Stimulated activated CD8-positive, alpha-beta memory T cell treated with anti-CD3 and anti-CD28 coated beads, Interleukin-2, amount 100 ng/mL, for 1 hour (primary cell): Measurements from ENCODE around the gene ABCC1.
"Not testable (repeated sequence)": the region's sequence is repeated elsewhere in the genome, so short reads cannot be mapped to it uniquely, and the experiment has no call there.

Source experiments
- DNase-seq, 2 donors: peaks; one replicate each; pipeline ENCODE4 v3.0.0-alpha.2; 2020; ENCODE audit warnings: low read depth in 2 of 2

ABCC1 gene

GRCh38 chr16:15949210-15950160, at the start of gene ABCC1:
ABCC1 (plus strand) TSS chr16:15949616; CDS start chr16:15949752, 136 bp downstream.
- peak; percentile 27 to 40 for DNase-seq

GRCh38 chr16:15900357-15900756, 49.1 kb upstream of the ABCC1 start:
- no peak for DNase-seq

- no peak for DNase-seq
Measured at GRCh38 chr16:15900901-15901500, 48.4 kb upstream of the ABCC1 start.

DNA sequence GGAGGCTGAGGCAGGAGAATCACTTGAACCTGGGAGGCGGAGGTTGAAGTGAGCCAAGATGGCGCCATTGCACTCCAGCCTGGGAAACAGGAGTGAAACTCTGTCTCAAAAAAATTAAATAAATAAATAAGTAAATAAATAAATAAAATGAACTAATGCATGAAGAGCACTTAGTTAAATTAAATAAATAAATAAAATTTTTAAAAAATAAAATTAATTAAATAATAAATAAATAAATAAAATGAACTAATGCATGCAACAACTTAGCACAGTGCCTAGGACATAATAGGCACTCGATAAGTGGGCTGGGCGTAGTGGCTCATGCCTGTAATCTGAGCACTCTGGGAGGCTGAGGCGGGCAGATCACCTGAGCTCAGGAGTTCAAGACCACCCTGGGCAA, 45.5 kb upstream of the ABCC1 start:
- DNase-seq: no peak

GRCh38 chr16:15906439-15906838, 43.0 kb upstream of the ABCC1 start:
- DNase-seq: no peak

DNA sequence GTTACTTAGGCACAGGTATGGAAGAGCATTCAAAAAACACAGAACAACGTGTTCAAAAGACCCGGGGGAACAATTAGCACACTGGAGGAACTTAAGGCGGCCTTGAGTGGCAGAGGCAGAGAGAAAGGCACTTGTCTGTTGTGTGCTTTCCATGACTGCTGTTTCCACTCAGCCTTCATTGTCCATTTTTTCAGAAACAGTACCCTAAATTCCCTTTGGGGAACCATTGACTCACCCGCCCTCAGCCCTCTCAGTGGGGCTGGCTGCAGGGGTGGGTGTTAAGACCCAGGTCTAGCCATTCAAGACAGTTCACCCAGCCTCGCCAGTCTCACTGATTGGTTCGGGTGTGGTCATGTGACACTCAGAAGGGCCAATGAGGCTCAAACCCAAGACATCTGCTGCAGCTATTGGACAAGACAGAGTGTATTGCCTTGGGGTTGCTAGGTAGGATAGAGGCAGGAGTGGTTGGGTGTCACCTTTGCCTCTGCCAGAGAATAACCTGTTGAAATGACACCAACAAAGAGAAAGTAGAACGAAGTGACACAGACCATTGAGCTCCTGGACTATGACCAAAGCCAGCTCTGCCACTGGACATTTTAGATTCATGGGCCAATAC, 41.4 kb upstream of the ABCC1 start:
- no peak for DNase-seq

- no peak for DNase-seq
Measured at GRCh38 chr16:15911198-15911597, 38.2 kb upstream of the ABCC1 start.

DNA sequence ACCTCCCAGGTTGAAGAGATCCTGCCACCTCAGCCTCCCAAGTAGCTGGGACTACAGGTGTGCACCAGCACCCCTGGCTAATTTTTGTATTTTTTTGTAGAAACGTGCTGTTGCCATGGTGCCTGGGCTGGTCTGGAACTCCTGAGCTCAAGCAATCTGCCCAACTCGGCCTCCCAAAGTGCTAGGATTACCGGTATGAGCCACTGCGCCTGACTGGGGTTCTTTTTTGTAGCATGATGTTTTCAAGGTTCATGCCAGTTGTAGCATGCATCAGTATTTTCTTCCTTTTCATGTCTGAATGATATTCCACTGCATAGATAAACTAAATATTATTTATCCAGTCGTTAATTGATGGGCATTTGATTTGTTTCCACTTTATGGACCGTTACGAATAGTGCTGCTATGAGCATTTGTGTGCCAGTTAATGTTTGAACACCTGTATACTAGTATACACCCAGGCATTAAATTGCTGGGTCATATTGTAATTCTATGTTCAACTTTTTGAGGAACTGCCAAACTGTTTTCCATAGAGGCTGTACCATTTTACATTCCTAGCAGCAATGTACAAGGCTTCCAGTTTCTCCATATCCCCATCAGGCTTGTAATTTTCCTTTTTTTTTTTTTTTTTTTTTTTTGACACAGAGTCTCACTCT, 36.2 kb upstream of the ABCC1 start:
- DNase-seq: no peak

GRCh38 chr16:15915555-15916081, 33.8 kb upstream of the ABCC1 start:
- DNase-seq: no peak

DNA sequence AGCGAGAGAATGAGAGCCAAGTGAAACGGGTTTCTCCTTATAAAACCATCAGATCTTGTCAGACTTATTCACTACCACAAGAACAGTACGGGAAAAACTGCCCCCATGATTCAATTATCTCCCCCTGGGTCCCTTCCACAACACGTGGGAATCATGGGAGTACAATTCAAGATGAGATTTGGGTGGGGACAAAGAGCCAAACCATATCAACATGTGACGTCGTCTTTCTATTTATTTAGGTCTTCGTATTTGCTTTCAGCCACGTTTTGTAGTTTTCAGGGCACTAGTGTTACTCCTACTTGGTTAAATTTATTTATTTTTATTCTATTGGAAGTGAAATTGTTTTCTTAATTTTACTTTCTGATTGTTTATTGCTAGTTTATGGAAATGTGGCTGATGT, 33.1 kb upstream of the ABCC1 start:
- no peak for DNase-seq

DNA sequence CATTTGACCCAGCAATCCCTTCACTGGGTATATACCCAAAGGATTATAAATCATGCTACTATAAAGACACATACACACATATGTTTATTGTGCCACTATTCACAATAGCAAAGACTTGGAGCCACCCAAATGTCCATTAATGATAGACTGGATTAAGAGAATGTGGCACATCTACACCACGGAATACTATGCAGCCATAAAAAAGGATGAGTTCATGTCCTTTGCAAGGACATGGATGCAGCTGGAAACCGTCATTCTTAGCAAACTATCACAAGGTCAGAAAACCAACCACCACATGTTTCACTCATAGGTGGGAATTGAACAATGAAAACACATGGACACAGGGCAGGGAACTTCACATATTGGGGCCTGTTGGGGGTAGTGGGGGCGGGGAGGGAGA, 31.1 kb upstream of the ABCC1 start:
- DNase-seq: not testable (repeated sequence)

GRCh38 chr16:15919331-15919730, 30.1 kb upstream of the ABCC1 start:
- DNase-seq: no peak

GRCh38 chr16:15924996-15925395, 24.4 kb upstream of the ABCC1 start:
- no peak for DNase-seq

DNA sequence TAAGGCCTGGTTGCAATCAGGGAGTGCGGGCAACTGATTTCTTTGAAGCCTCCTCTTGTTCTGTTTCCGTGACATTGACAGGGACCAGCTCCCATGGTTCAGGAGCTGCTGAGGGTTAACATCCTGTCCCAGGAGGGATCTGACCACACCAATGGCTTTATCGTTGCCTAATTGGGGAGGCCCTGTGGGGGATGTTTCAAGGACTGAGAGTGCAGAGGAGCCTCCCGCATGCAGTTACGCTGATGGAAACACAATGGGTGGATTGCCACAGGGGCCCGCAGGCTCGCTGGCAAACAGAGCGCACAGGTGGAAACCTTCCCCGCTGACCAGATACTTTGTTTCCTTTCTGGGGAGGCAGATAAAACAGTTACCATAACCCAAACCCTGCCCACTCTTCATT, 23.8 kb upstream of the ABCC1 start:
- no peak for DNase-seq

DNA sequence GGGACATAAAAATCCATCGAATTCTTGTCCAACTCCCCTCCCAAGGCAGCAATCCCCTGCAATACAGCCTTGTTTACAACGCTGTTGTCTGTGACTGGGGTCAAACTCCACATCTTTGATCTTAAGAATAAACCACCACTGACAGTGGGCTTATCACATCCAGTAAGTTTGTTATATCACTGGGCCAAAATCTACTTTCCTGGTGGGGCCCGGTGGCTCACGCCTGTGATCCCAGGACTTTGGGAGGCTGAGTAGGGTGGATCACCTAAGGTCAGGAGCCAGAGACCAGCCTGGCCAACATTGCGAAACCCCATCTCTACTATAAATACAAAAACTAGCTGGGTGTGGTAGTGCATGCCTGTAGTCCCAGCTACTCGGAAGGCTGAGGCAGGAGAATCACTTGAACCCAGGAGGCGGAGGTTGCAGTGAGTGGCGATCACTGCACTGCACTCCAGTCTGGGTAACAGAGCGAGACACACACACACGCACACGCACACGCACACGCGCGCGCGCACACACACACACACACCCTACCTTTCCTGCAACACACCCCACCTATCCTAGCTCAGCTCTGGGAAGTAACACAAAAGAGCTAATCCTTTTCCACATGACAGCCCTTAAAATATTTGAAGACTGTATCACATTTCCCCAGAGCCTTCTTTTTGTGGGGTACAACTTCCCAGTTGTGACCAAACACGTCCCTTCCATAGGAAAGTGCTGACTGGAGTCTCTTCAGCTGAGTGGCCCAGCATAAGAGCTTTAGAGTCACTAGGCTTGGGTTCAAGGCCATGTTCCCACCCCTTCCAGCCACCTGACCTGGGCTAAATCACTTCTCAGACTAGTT, 20.9 kb upstream of the ABCC1 start:
- no peak for DNase-seq

GRCh38 chr16:15932939-15933338, 16.5 kb upstream of the ABCC1 start:
- no peak for DNase-seq

- DNase-seq: no peak
Measured at GRCh38 chr16:15933781-15934180, 15.6 kb upstream of the ABCC1 start.

GRCh38 chr16:15934991-15935390, 14.4 kb upstream of the ABCC1 start:
- no peak for DNase-seq

GRCh38 chr16:15936809-15937208, 12.6 kb upstream of the ABCC1 start:
- DNase-seq: not testable (repeated sequence)

GRCh38 chr16:15942931-15943690, 6.3 kb upstream of the ABCC1 start:
- no peak for DNase-seq
